Activated CD8-positive, alpha-beta memory T cell treated with anti-CD3 and anti-CD28 coated beads for 1 hour (primary cell): ENCODE measurements around the gene SUPT6H.

Experiments
- DNase-seq, 2 donors: peaks; one replicate each; pipeline ENCODE4 v3.0.0-alpha.2; 2020; ENCODE audit warnings: low read depth in 1 of 2; ENCODE audit errors: extremely low read depth in 1 of 2

The SUPT6H gene

DNA sequence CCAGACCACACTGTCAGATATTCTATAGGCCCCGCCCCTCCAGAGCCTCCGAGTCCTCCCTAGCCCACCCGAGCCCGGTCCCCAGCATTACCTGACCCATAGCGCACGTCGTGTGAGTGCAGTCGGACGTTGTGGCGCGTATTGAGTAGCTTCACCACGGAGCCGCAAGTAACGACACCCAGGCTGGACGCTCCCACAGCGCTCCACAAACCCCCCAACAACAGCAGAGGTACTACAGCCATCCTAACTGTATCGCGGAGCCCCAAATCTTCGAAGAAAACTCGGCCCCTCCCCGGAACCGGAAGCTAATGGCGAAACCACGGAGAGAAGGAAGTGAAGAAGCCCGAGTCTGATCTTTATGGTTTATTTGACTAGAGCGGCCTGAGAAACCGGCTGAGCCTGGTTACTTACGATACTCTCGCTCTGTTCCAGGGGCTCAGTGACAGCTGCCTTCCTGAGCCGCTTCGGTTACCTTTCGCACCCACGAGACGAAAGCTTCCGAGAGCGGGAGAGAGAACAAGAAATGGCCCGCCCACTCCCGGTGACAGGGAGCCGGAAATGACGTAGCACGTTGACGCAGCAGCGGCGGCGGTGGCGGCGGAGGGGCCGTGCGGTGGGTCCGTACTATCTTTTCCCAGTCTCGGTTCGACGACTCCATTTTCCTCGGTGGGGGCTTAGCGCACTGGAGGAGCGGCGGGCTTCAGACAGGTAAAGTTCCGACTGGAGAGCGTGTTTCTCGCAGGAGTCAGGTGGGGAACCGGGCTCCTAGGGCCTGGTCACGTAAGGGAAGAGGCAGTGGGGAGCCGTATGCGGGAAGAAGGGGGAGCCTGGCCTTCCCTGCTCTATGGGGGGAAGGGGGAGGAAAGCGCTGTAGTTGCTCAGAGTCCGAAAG lies at the start of gene SUPT6H, which contains the start of gene SDF2:
SUPT6H (plus strand) TSS at position 571 of the 892 bp plus-strand sequence. CDS start 11,197 bp downstream, outside the sequence.
SDF2 (minus strand) TSS at position 272 of the 892 bp plus-strand sequence; CDS start at position 242, 30 bp downstream.
- peak; percentile 85 to 92 for DNase-seq

DNA sequence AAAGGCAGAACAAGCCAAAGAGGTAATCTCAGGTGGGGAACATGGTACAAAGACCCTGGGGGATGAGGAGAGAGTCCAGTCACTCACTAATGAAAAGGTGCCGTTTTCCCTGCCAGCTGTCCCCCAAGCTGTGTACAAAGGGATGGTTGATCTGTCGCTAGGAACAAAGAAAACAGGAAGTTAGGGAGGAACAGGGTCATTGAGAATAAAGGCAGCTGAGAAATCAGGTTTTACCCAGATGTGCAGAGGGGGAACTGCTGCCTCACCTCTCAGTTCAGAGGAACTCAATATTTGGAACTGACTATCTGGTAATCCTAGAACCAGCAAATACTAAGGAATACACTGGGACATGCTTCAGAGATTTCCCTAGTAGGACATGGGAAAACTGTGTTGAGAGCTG lies 49.5 kb upstream of the SUPT6H start:
- no peak for DNase-seq

DNA sequence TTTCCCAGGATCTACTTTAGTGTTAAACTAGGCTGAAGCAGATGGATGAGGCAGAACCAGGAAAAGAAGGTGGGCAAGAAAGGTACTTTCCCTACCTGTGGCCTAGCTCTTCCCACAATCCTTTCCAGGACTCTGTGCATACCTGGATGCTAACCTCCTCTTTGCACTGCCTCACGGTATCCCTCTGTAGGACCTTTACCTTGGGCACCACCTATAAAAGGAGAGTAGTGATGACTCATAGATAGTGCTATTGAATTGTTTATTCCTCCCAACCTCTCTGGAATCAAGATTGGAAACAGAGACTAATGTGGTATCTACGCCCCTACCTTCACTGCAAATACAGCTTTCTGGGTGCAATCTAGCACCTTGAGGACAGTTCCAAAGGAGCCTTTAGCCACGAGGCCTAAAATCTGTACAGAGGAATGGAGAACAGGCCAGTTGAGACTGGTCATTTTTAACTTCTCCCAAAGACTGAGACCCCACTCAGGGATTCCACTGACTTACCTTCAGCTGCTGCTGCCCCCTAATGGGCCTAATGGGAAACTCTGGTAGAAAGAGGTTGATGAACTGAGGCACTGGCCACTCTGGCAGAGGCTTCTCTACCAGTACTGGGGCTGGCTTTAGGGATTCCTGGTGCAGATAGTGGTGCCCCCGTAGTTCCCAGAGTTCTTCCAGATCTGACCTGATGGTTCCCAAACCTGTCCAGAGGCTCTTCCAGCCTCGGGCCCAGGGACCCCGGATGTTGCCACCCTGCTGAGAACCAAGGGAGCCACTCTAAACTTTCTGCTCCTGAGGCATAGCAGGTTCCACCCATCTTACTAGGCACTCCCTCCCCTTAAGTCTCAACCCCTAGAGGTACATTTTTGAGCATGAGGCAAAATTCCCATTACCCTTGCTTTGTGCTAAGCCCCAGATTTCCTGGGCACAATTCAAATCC lies 48.8 kb upstream of the SUPT6H start:
- DNase-seq, result peak in 1 of 2 donors; percentile 21

DNA sequence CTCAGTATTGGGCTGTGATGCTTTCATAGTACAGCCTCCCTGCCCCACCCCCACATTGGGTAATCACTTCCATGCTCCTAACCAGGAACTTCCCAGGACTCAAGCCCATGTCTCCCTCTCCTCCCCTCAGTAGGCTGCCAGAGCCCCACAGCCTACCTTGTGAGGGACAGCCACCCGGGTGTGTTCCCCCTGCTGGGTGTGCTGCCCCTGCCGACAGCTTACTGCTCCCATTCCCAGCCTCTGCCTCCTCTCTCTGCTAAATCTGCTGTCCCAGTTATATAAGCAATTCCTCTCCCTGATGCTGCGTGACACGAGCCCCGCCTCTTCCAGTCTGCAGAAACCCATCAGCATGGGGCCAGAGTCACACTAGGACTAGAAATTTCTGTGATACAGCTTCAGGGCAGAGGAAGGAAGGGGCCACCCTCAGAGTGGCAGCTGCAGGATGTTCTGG lies 48.0 kb upstream of the SUPT6H start, which contains the start of gene RSKR:
RSKR (minus strand) TSS at position 255 of the 451 bp plus-strand sequence; CDS start at position 231, 24 bp downstream.
- no peak for DNase-seq

DNA sequence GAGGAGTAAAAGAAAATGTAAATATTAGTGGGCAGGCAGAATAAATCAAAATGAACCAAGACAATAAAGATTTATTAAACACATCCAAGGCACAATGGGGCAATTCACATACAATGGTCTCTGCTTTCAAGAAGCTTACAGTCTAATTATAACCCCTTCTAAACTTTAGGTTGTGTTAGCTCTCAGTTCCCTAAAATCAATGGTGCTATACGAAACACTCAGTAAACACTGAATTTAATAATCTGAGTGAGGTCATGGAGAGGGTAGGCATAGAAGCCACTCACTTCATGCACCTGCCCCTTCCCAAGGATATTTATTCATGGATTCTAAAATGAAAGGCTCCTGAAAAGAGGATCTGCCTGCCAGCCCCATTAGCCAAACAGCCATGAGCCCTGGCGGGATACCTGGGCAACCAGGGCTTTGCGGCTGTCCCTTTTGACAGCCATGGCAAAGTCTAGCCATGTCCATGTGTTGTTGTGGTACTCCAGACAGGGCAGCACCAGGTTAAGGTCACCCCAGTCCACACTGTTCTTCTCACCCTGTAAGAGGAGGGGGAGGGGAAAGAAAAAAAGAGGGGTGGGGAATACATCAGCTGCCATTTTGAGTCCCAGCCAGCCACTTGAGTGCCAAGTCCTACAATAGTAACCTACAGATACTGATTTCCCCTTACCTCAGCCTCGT lies 46.6 kb upstream of the SUPT6H start:
- no peak for DNase-seq

DNA sequence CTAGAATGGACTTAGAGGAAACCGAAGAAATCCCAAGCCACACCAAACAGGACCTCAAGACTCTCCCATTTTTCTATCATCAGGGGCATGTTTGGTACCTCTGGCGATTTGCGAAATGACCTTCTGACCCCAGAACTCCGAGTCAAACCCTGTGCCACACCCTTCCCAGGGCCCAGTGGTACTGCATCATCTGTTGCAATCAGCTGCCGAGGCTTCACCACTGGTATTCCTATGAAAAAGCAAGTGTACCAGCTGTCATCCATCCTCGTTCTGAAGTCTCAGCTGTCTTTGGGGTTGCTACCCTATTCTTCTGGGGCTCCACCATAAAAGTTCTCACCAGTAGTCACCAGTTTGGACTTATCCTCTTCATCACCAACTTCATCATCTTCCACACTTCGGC lies 45.7 kb upstream of the SUPT6H start:
- DNase-seq, result no peak

DNA sequence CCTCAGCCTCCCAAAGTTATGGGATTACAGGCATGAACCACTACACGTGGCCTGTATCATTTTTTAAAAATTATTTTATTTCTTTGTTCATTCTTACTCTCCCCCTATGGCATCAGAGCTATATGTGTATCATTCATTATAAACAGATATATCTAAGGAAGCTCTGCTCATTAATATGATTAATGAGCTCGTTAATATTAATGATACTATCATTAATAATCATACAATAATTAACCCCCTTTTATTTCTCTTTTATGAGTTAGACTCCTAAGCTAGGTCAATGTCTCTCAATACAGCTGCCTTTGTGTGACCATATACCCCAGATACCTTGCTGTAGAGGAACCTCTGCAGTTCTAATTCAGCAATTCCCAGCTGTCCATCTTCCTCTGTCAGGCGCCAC lies 43.5 kb upstream of the SUPT6H start:
- no peak for DNase-seq

DNA sequence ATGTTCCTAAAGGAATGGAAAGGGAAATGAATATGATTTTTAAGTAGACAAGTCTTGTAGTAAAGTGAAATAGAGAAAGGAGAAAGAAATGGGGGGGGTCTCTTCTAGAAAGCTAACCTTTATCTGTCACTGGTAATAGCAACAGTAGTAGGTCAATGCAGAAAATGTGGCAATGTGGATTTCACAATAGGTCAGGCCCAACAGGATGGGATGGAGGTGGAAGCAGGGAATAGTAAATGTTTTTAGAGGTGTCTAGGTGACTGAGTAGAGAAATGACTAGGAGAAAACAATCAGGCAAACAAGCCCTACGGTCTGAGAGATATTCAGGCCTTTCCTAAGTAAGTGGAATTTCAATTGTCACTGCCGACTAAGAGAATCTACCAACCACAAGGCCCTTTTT lies 42.0 kb upstream of the SUPT6H start:
- no peak for DNase-seq

DNA sequence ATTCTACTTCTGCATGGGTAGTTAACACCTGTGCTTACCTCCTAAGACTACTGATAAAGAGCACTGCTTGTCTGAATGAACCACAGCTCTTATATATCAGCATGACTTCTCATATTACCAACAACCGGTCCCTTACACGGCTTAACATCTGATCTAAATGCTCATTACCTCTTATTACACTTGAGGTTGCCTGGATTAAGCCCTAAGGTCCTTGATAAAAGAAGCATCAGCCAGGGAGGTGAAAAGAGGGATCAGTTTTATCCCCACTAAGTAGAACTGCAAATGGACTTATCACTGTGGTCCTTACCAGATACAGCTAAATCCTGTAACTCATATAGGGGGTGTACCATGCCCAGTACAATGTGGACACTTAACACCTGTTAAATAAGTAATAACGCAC lies 39.8 kb upstream of the SUPT6H start:
- DNase-seq, result no peak

DNA sequence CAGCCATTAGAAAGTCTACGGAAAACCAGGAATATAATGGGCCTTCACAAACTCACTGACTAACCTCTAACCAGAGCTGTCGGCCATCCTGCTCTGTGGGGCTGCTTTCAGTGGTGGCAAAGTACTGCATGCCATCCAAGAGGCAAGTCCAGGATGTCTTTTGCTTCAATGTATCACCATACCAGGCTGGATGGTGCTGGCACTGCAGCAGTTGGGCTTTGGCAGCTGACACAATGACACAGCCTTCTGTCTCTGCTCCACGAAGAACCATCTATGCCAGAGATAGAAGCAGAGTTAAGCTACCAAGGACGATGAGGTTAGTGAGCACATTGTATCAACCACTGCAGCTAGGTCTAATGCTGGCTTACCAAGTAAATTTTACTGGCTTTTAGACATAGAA lies 38.3 kb upstream of the SUPT6H start:
- DNase-seq, result no peak

DNA sequence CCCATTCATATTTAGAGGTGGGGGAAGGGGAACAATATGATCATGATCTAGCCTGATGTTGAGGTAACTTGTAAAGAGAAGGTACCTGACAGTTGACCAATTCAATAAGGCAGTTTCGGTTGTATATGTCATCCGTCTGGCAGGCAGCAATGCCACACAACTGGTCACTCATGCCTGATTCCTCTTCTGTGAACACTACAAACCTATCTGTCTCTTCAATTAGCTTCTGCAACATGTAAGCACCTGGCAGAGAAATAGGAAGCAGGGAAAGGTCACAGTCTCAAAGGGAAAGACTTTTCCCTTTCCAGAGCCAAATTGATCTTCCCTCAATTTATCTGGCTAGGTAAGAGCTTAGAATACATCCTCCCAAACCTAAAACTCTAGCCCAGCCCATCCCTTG lies 37.9 kb upstream of the SUPT6H start:
- DNase-seq, result no peak

DNA sequence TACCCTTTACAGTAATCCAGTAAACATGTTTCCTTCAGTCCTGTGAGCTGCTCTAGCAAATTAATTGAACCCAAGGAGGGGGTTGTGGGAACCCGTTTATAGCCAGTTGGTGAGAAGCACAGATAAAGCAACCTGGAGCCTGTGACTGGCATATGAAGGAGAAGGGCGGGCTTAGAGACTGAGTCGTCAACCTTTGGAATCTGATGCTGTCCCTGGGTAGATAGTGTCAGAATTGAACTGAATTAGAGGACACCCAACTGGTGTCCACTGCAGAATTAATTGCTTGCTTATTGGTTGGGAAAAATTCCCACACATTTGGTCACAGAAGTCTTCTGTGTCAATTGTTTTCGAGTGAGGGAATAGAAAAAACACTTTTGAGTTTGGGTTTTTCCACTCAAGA lies 35.2 kb upstream of the SUPT6H start:
- no peak for DNase-seq

DNA sequence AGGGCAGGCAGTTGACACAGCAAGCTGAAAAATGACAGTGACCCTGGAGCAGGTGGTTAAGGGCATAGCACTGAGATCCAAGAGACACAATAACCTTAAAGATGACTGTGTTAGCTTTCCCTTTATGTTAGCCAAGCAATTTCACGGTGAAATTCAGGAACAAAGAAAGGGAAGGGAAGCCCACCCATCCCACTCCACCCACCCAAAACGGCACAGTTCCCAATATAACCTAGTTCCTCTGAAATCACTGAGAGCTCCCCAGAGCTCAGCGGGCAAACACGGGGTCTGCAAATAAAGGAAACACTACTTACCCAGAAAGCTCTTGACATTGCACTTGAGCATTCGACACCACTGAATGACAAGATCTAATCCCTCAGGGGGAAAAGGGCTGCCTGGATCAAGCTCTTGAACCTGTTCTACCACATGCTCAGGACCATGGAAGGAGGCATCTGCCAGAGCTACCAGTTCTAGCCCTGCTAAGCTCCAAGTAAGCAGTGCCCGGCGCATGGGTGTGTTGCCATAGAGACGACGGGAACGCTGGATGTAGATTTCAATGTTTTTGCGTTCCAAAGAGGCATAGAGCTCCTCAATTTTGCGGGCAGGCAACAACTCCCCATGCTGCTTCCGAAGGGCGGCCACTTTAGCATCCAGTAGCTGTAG lies 27.7 kb upstream of the SUPT6H start:
- no peak for DNase-seq

DNA sequence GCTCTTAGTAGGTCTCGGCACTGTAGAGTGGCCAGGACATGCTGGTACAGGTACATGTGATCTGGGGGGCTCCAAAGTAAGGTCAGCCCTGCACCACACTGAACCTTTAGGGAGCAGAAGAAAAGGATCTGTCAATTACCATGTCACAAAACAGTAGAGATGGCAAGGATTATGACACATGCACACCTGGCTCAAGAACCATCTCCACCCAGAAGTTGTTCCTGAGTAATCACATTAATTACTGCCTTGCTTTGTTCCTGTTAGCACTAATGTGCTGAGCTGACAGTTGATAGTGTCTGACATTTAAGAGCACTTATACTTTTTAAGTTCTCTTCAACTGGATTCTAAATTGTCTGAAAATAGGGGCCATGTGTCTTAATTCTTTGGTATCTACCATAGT lies 26.5 kb upstream of the SUPT6H start:
- DNase-seq, result no peak

DNA sequence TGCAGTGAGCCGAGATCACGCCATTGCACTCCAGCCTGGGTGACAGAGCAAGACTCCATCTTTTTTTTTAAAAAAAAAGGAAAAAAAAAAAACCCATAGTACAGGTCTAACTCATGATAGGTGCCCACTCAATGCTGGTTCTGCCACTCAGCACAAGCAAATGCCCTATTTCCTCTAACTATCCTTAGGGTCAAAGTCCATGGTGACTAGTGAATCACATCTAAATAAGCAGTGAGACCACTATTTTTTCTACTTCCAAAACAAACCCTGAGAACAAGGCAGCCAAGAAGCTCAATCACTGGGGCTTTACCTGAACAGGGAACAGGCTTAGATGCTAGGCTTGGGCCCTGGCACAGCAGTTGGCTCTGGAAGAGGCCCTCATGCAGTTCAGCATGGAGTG lies 20.4 kb upstream of the SUPT6H start:
- no peak for DNase-seq

DNA sequence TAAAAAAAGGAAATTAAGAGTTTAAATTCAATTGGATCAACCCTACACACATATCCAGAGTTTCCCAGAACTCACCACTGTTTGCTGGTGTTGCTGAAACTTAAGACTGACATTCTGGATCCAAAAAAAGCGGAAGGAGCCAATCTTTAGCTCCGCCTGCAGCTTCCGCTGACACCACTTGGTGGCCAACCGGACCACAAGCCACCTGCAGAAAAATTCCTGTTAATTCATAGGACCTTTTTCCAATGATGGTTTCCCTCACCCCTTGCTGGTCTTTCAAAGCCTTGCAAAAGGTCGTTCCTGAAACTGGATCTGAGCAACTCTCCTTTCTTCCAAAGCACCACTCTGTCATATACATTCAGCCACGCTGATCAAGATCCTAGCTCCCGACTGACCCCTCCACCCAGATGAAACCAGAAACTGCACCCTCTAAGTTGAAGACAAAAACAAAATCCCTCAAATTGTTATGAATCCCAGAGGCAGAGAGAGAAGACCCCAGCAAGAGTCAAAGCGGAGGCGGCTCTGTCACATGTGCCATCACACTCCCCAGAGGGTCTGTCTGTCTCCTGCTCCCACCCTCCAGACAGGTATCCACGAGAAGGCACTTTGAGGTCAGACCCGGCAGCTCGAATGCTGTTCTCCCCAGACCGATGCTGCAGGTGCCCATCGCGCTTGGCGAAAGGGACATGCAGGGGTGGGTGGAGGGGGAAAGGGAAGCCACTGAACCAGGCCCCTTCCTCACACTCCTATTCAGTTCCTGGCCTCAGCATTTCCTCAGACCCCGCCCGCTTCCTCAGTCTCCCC lies 17.8 kb upstream of the SUPT6H start:
- no peak for DNase-seq

DNA sequence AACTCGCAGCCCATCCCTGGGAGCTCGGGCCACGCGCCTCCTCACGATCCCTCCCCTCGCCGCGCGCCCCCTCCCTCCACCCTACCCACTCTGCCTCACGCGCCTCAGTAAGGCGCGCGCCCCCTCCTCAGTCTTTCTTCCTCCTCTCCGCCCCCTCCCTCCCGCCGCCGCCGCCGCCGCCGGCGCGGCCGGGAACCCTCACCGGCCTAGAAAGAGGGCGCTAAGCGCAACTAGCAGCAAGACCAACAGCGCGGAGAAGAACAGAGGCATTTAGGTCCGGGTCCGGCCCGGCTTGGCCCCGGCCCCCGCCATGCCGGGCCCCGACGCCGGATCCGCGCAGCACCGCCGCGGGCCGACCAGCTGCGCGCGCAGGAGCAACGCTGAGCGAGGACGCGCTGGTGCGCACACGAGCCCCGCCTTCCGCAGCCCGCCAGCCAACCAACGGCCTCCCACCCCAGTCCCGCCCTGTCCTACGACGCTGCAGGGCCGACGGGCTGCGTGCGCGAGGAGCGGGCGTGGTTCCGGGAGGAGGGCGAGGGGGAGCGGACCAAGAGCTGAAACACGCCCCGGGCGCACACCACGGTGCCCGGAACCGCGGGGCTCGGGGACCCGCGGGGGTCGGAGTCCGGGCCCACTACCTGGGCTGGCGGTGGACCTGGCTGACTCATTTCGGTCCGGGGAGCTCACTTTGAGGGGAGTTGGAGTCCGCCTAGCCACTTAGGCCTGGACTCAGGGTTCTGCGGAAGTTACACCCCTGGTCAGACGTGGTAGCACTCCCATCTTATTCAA lies 17.0 kb upstream of the SUPT6H start, which contains the start of gene BLTP2:
BLTP2 (minus strand) TSS at position 372 of the 789 bp plus-strand sequence; CDS start at position 270, 102 bp downstream.
- DNase-seq, result peak; percentile 85 to 93

DNA sequence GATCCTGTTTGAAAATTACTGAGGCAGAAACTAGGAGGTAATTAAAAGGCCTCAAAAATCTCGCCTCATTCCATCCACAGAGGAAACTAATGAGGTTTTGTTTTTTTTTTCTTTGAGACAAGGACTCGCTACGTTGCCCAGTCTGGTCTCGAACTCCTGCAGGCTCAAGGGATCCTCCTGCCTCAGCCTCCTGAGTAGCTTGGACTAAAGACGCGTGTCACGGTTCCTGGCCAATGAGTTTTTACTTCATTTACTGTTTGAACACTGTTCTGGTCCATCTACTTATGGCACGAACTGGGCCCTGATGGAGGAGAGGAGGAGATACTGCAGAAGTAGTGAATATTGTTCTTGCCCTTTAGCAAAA lies 16.4 kb upstream of the SUPT6H start:
- DNase-seq, result no peak
